HEK293 (cell line): ENCODE measurements around the gene PLCD3.

Source experiments
- CTCF ChIP-seq: fragments of 450-650 bp; formaldehyde crosslinking; IDR thresholded peaks from 2 replicates; pipeline ENCODE4 v1.5.1; 2016; ENCODE audit warnings: missing biosample characterization, missing genetic modification characterization
- PBX3 ChIP-seq: sonication (generic); formaldehyde crosslinking; IDR thresholded peaks from 2 replicates; pipeline ENCODE4 v1.8.1; 2022; ENCODE audit warnings: mild to moderate bottlenecking, moderate library complexity, missing genetic modification reagents
- REST ChIP-seq: fragments of 450-650 bp; formaldehyde crosslinking; IDR thresholded peaks from 2 replicates; pipeline ENCODE4 v1.5.1; 2016; ENCODE audit warnings: missing biosample characterization, missing genetic modification characterization
- WT1 ChIP-seq: fragments of 450-650 bp; formaldehyde crosslinking; IDR thresholded peaks from 2 replicates; pipeline ENCODE4 v1.5.1; 2016; ENCODE audit warnings: missing biosample characterization, missing genetic modification characterization
- YY1 ChIP-seq: fragments of 450-650 bp; formaldehyde crosslinking; IDR thresholded peaks from 2 replicates; pipeline ENCODE4 v1.5.1; 2018; ENCODE audit warnings: missing biosample characterization, missing genetic modification characterization
- ZNF174 ChIP-seq: fragments of 450-650 bp; formaldehyde crosslinking; IDR thresholded peaks from 2 replicates; pipeline ENCODE4 v1.5.0; 2017; ENCODE audit warnings: missing biosample characterization, mild to moderate bottlenecking, missing genetic modification characterization
- ZNF280D ChIP-seq: fragments of 450-650 bp; formaldehyde crosslinking; IDR thresholded peaks from 2 replicates; pipeline ENCODE4 v1.5.1; 2016; ENCODE audit warnings: missing biosample characterization, missing genetic modification characterization
- ZNF324 ChIP-seq: fragments of 450-650 bp; formaldehyde crosslinking; IDR thresholded peaks from 2 replicates; pipeline ENCODE4 v1.5.1; 2016; ENCODE audit warnings: missing biosample characterization, missing genetic modification characterization
- ZNF664 ChIP-seq: fragments of 450-650 bp; formaldehyde crosslinking; IDR thresholded peaks from 2 replicates; pipeline ENCODE4 v1.5.1; 2016; ENCODE audit warnings: missing biosample characterization, missing genetic modification characterization
- ZNF677 ChIP-seq: fragments of 450-650 bp; IDR thresholded peaks from 2 replicates; pipeline ENCODE4 v1.5.0; 2018; ENCODE audit warnings: missing biosample characterization, mild to moderate bottlenecking, missing genetic modification characterization, moderate library complexity

GRCh38 chr17:45160447-45161287 is 28.4 kb upstream of the PLCD3 start:
- TF ChIP-seq YY1 (tag by site-specific recombination): no peak
- no peak; the same call in 1 of the 2 replicates for TF ChIP-seq PBX3 (CRISPR knock-in tag)
- no peak for TF ChIP-seq ZNF664
- TF ChIP-seq ZNF174 (tag by site-specific recombination): no peak
- TF ChIP-seq ZNF677: no peak
- TF ChIP-seq WT1: no peak
- peak; percentile 93 for TF ChIP-seq CTCF
- TF ChIP-seq REST: no peak
- no peak for TF ChIP-seq ZNF324
- TF ChIP-seq ZNF280D (tag by site-specific recombination): no peak
